ENCODE data around the gene YTHDF1. TPM values are rescaled to one million over a fixed set of nuclear protein-coding genes. Genes with fewer than 3 reads are reported as not detected.

YTHDF1 gene
- total and polyA plus RNA-seq, 2 donors from 2014 or later, result 21.9 to 43.1 TPM

- TF ChIP-seq, protein P1, sequence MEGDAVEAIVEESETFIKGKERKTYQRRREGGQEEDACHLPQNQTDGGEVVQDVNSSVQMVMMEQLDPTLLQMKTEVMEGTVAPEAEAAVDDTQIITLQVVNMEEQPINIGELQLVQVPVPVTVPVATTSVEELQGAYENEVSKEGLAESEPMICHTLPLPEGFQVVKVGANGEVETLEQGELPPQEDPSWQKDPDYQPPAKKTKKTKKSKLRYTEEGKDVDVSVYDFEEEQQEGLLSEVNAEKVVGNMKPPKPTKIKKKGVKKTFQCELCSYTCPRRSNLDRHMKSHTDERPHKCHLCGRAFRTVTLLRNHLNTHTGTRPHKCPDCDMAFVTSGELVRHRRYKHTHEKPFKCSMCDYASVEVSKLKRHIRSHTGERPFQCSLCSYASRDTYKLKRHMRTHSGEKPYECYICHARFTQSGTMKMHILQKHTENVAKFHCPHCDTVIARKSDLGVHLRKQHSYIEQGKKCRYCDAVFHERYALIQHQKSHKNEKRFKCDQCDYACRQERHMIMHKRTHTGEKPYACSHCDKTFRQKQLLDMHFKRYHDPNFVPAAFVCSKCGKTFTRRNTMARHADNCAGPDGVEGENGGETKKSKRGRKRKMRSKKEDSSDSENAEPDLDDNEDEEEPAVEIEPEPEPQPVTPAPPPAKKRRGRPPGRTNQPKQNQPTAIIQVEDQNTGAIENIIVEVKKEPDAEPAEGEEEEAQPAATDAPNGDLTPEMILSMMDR (IDR thresholded peaks at IDR 0.05; ENCODE audit: borderline replicate concordance, extremely low read depth, insufficient read depth), result no peak
- Histone ChIP-seq H3K4me1 (ENCODE audit: control insufficient read depth in 2 of 3, insufficient read depth in 2 of 3, low read depth in 1 of 3, low read length in 3 of 3) (peaks cover 0 to 16% (median 0%) of the 10 kb centered on the region in 3 donors), H3K36me3 (ENCODE audit: control insufficient read depth in 2 of 3, insufficient read depth in 3 of 3, low read length in 3 of 3) (peaks cover 0 to 3% (median 2%) of the 10 kb centered on the region in 3 donors), H3K27me3 (ENCODE audit: control insufficient read depth, insufficient read depth, low read length) (no peaks in the 10 kb centered on the region), H3K9ac (ENCODE audit: low read length in 3 of 3) (no peak overlapping the region), H3K4me3 (ENCODE audit: low read length in 3 of 3) (no peak overlapping the region), H3K27ac (ENCODE audit: low read depth in 2 of 2, low read length in 2 of 2) (no peak overlapping the region), H3K9me3 (ENCODE audit: control insufficient read depth in 2 of 3, insufficient read depth in 1 of 3, low read length in 3 of 3) (no peaks in the 10 kb centered on the region)
- peak in 2 of 5 donors; percentile 52 to 57 for DNase-seq
- no peak for FAIRE-seq
- intact Hi-C loops (cut with DNase I), result no loop called here
These were observed 2.9 kb upstream of the YTHDF1 start for GRCh38 chr20:63218701-63219446.

GRCh38 chr20:63217706-63218105 lies 1.8 kb upstream of the YTHDF1 start:
- TF ChIP-seq, protein P1 (IDR thresholded peaks at IDR 0.05; ENCODE audit: borderline replicate concordance, extremely low read depth, insufficient read depth), result no peak
- H3K9me3 ChIP-seq (ENCODE audit: control insufficient read depth in 2 of 3, insufficient read depth in 1 of 3, low read length in 3 of 3), result no peaks in the 10 kb centered on the region
- no peak overlapping the region for H3K27ac ChIP-seq (ENCODE audit: low read depth in 2 of 2, low read length in 2 of 2)
- H3K9ac ChIP-seq (ENCODE audit: low read length in 3 of 3), result no peak overlapping the region
- no peak overlapping the region for H3K4me3 ChIP-seq (ENCODE audit: low read length in 3 of 3)
- H3K4me1 ChIP-seq (ENCODE audit: control insufficient read depth in 2 of 3, insufficient read depth in 2 of 3, low read depth in 1 of 3, low read length in 3 of 3), result peaks cover 0 to 20% (median 0%) of the 10 kb centered on the region in 3 donors
- peak in 1 of 5 donors; percentile 70 for DNase-seq
- H3K27me3 ChIP-seq (ENCODE audit: control insufficient read depth, insufficient read depth, low read length), result no peaks in the 10 kb centered on the region
- intact Hi-C loops (cut with DNase I), result no loop called here
- no peak for FAIRE-seq
- H3K36me3 ChIP-seq (ENCODE audit: control insufficient read depth in 2 of 3, insufficient read depth in 3 of 3, low read length in 3 of 3), result peaks cover 2 to 5% (median 4%) of the 10 kb centered on the region in 3 donors

- Histone ChIP-seq H3K36me3 (ENCODE audit: control insufficient read depth in 2 of 3, insufficient read depth in 3 of 3, low read length in 3 of 3) (peaks cover 3 to 12% (median 10%) of the 10 kb centered on the region in 3 donors), H3K4me3 (ENCODE audit: low read length in 3 of 3) (peak overlapping the region in 2 of 3 donors; percentile 43 to 69), H3K9me3 (ENCODE audit: control insufficient read depth in 2 of 3, insufficient read depth in 1 of 3, low read length in 3 of 3) (no peaks in the 10 kb centered on the region), H3K27me3 (ENCODE audit: control insufficient read depth, insufficient read depth, low read length) (no peaks in the 10 kb centered on the region), H3K27ac (ENCODE audit: low read depth in 2 of 2, low read length in 2 of 2) (peak overlapping the region in 1 of 2 donors; percentile 85), H3K9ac (ENCODE audit: low read length in 3 of 3) (peak overlapping the region in 2 of 3 donors; percentile 51 to 71), H3K4me1 (ENCODE audit: control insufficient read depth in 2 of 3, insufficient read depth in 2 of 3, low read depth in 1 of 3, low read length in 3 of 3) (peaks cover 0 to 24% (median 0%) of the 10 kb centered on the region in 3 donors)
- no peak for FAIRE-seq
- TF ChIP-seq, protein P1 (IDR thresholded peaks at IDR 0.05; ENCODE audit: borderline replicate concordance, extremely low read depth, insufficient read depth), result no peak
- DNase-seq, result peak in 2 of 5 donors; percentile 52 to 77
- intact Hi-C loops (cut with DNase I), result no loop called here
These were observed 1.0 kb upstream of the YTHDF1 start for GRCh38 chr20:63216849-63217471.
